SK-N-SH (cell line): Measurements from ENCODE around the gene ANKRD31. TPM values are rescaled to one million over a fixed set of nuclear protein-coding genes. Genes with fewer than 3 reads are reported as not detected.

Source experiments
- CTCF ChIA-PET: fragments of 300-600, 350-600 bp; formaldehyde crosslinking; extraction: SDS; loops from one replicate; lab custom pipeline; 2021; lab: Yijun Ruan, JAX
- POLR2A ChIA-PET: fragments of 350-600 bp; sonication (Branson Sonifier 250); formaldehyde crosslinking; extraction: SDS; loops from one replicate; lab custom pipeline; 2020; ENCODE audit warnings: antibody characterized with exemption, inconsistent platforms; lab: Yijun Ruan, JAX
- DNase-seq: peaks from one replicate; pipeline ENCODE4 v3.0.0; 2012
- H2AFZ ChIP-seq: fragments of 200-600 bp; sonication (generic); 2 replicates; pipeline ENCODE4 v1.8.1; 2016; ENCODE audit warnings: antibody characterized with exemption, mild to moderate bottlenecking, low read depth
- H3F3A ChIP-seq: fragments of 200-600 bp; sonication (generic); replicated peaks from 2 replicates; pipeline ENCODE3; 2016; ENCODE audit warnings: antibody characterized with exemption, mild to moderate bottlenecking; ENCODE audit not compliant: insufficient read depth
- H3K27ac ChIP-seq, 2 experiments: fragments of 200-500 bp in 1 of 2; fragments of 200-600 bp in 1 of 2; sonication (Bioruptor generic) in 1 of 2; sonication (generic), shearing (Covaris generic) in 1 of 2; 2 replicates each; pipeline versions ENCODE4 v1.5.1 to v1.6.1; 2014 to 2016; ENCODE audit warnings: low read depth in 2 of 2, inconsistent platforms in 1 of 2, low read length in 1 of 2, mild to moderate bottlenecking in 1 of 2, mixed read lengths in 1 of 2
- H3K27me3 ChIP-seq: fragments of 200-600 bp; sonication (generic), shearing (Covaris generic); 2 replicates; pipeline ENCODE4 v1.6.1; 2016; ENCODE audit warnings: mixed run types; ENCODE audit not compliant: insufficient read depth
- H3K36me3 ChIP-seq, 2 experiments: fragments of 200-500 bp in 1 of 2; fragments of 200-600 bp in 1 of 2; sonication (Bioruptor generic) in 1 of 2; sonication (generic) in 1 of 2; replicated peaks in 1 of 2; 2 replicates each; pipeline versions ENCODE3 to v1.5.1; 2014 to 2016; ENCODE audit warnings: low read length in 1 of 2, mild to moderate bottlenecking in 1 of 2; ENCODE audit not compliant: insufficient read depth in 2 of 2, control insufficient read depth in 1 of 2
- H3K4me1 ChIP-seq, 2 experiments: fragments of 200-500 bp in 1 of 2; fragments of 200-600 bp in 1 of 2; sonication (Bioruptor generic) in 1 of 2; sonication (generic), shearing (Covaris generic) in 1 of 2; 2 replicates each; pipeline versions ENCODE4 v1.5.1 to v1.6.1; 2014 to 2016; ENCODE audit warnings: low read depth in 1 of 2, low read length in 1 of 2, mixed run types in 1 of 2; ENCODE audit not compliant: insufficient read depth in 2 of 2, control insufficient read depth in 1 of 2
- H3K4me2 ChIP-seq: fragments of 200-600 bp; sonication (generic), shearing (Covaris generic); 2 replicates; pipeline ENCODE4 v1.6.1; 2017; ENCODE audit warnings: mixed run types
- H3K4me3 ChIP-seq, 2 experiments: fragments of 200-500 bp in 1 of 2; fragments of 200-600 bp in 1 of 2; sonication (Bioruptor generic) in 1 of 2; sonication (generic), shearing (Covaris generic) in 1 of 2; 2 replicates each; pipeline versions ENCODE4 v1.5.1 to v1.8.1; 2014 to 2016; ENCODE audit warnings: low read depth in 2 of 2, inconsistent platforms in 1 of 2, low read length in 1 of 2, mild to moderate bottlenecking in 1 of 2, mixed read lengths in 1 of 2, moderate library complexity in 1 of 2
- H3K79me2 ChIP-seq: fragments of 200-600 bp; sonication (generic); 2 replicates; pipeline ENCODE4 v1.8.1; 2017; ENCODE audit warnings: mild to moderate bottlenecking; ENCODE audit not compliant: insufficient read depth
- H3K9ac ChIP-seq: fragments of 200-600 bp; sonication (generic); 2 replicates; pipeline ENCODE4 v1.6.1; 2017; ENCODE audit warnings: mixed run types
- H3K9me2 ChIP-seq: fragments of 200-600 bp; sonication (generic); 2 replicates; pipeline ENCODE4 v1.6.1; 2017; ENCODE audit warnings: mixed run types
- H3K9me3 ChIP-seq: fragments of 200-600 bp; sonication (generic); 2 replicates; pipeline ENCODE4 v1.6.1; 2017; ENCODE audit warnings: mixed run types, mild to moderate bottlenecking, moderate library complexity
- H4K20me1 ChIP-seq: fragments of 200-600 bp; sonication (generic); 2 replicates; pipeline ENCODE4 v1.6.1; 2017; ENCODE audit warnings: mild to moderate bottlenecking, mixed run types; ENCODE audit not compliant: insufficient read depth
- EZH2phosphoT487 ChIP-seq: fragments of 200-600 bp; sonication (generic); IDR thresholded peaks from 2 replicates; pipeline ENCODE4 v1.6.1; 2017; ENCODE audit warnings: low read depth, mixed run types, mild to moderate bottlenecking, antibody characterized with exemption, moderate library complexity, borderline replicate concordance
- GABPA ChIP-seq: IDR thresholded peaks from 2 replicates; pipeline ENCODE4 v1.4.0; 2012; ENCODE audit warnings: low read depth, mild to moderate bottlenecking
- GATA2 ChIP-seq: sonication (generic); formaldehyde crosslinking; IDR thresholded peaks from 2 replicates; pipeline ENCODE4 v1.5.0; 2020; ENCODE audit warnings: mild to moderate bottlenecking, missing genetic modification reagents
- MEF2A ChIP-seq: IDR thresholded peaks from 2 replicates; pipeline ENCODE4 v1.4.0; 2012; ENCODE audit warnings: low read depth, borderline replicate concordance
- RCOR1 ChIP-seq: fragments of 150-350 bp; IDR thresholded peaks from 2 replicates; pipeline ENCODE4 v1.6.1; 2017; ENCODE audit warnings: antibody characterized with exemption, low read length
- SIN3A ChIP-seq: IDR thresholded peaks from 2 replicates; pipeline ENCODE4 v1.6.1; 2012; ENCODE audit warnings: low read depth, mild to moderate bottlenecking, low read length, moderate library complexity, borderline replicate concordance
- TEAD4 ChIP-seq: IDR thresholded peaks from 2 replicates; pipeline ENCODE4 v1.4.0; 2012; ENCODE audit warnings: mild to moderate bottlenecking, borderline replicate concordance; ENCODE audit not compliant: insufficient read depth
- WGBS: methylation state at CpG from one replicate; pipeline ENCODE4 v1.1.6; 2017; ENCODE audit warnings: low lambda C conversion rate; 5-methylcytosine and 5-hydroxymethylcytosine counted together
- polyA plus RNA-seq, 3 experiments: library from polyadenylated mRNA; depleted of rRNA; stranded (reverse); fragments of >200 nt; gene quantifications; 2 replicates each; pipeline ENCODE4 v1.2.3, GENCODE V29; 2012
- TF ChIP-seq, protein P1 (sequence below): IDR thresholded peaks from 2 replicates; pipeline ENCODE4 v1.6.1; 2012; ENCODE audit warnings: mild to moderate bottlenecking, low read depth, low read length, moderate library complexity
- TF ChIP-seq, protein P2 (sequence below): IDR thresholded peaks from 2 replicates; pipeline ENCODE4; 2012
- TF ChIP-seq, protein P3 (sequence below): IDR thresholded peaks from 2 replicates; pipeline ENCODE4 v1.4.0; 2012; ENCODE audit warnings: low read depth
- TF ChIP-seq, protein P4 (sequence below): IDR thresholded peaks from 2 replicates; pipeline ENCODE4 v1.4.0; 2012; ENCODE audit warnings: low read depth, borderline replicate concordance
- TF ChIP-seq, protein P5 (sequence below): IDR thresholded peaks from 2 replicates; pipeline ENCODE4 v1.4.0; 2012; ENCODE audit warnings: low read depth, borderline replicate concordance

The ANKRD31 gene
- polyA plus RNA-seq, 1 of the 3 experiments (the other 2 are of a cell fraction), result 0.05 TPM

DNA sequence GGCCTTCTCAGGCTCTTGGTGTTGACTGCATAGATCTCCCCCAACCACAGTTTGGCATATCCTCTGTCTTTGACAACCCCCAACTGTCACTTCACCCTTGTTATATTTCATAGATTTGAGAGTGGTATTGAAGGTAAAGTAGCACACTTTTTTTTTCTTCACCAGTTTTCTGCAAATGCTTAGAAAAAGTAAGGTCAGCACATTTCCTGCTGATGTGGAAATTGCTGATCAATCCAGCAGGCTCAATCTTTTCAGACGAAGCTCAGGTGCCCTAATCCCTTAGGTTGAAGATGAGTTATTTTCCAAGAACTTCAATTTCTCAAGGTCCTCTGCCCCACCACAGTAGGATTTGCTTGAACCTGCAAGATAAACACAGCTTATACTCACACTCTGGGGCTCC, 38.5 kb upstream of the ANKRD31 start:
- H3K36me3 ChIP-seq, result no peaks in the 10 kb centered on the region
- H4K20me1 ChIP-seq, result no peaks in the 10 kb centered on the region
- H3K27ac ChIP-seq, result no peak overlapping the region
- no peak overlapping the region for H3K4me3 ChIP-seq
- H3K4me1 ChIP-seq, result peaks cover 0 to 5% of the 10 kb centered on the region in 2 experiments; a peak in 1 of 4 replicates
- ChIA-PET CTCF (no interaction called here), POLR2A (no interaction called here)
- H3K9me2 ChIP-seq, result no peaks in the 10 kb centered on the region
- no peaks in the 10 kb centered on the region for H3K79me2 ChIP-seq
- no peak overlapping the region for H3K9ac ChIP-seq
- WGBS, result 35% methylated on average over 1 of the region's 1 CpG
- no peak overlapping the region for H2AFZ ChIP-seq
- TF ChIP-seq, protein P1, sequence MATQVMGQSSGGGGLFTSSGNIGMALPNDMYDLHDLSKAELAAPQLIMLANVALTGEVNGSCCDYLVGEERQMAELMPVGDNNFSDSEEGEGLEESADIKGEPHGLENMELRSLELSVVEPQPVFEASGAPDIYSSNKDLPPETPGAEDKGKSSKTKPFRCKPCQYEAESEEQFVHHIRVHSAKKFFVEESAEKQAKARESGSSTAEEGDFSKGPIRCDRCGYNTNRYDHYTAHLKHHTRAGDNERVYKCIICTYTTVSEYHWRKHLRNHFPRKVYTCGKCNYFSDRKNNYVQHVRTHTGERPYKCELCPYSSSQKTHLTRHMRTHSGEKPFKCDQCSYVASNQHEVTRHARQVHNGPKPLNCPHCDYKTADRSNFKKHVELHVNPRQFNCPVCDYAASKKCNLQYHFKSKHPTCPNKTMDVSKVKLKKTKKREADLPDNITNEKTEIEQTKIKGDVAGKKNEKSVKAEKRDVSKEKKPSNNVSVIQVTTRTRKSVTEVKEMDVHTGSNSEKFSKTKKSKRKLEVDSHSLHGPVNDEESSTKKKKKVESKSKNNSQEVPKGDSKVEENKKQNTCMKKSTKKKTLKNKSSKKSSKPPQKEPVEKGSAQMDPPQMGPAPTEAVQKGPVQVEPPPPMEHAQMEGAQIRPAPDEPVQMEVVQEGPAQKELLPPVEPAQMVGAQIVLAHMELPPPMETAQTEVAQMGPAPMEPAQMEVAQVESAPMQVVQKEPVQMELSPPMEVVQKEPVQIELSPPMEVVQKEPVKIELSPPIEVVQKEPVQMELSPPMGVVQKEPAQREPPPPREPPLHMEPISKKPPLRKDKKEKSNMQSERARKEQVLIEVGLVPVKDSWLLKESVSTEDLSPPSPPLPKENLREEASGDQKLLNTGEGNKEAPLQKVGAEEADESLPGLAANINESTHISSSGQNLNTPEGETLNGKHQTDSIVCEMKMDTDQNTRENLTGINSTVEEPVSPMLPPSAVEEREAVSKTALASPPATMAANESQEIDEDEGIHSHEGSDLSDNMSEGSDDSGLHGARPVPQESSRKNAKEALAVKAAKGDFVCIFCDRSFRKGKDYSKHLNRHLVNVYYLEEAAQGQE, result no peak
- TF ChIP-seq, protein P2, sequence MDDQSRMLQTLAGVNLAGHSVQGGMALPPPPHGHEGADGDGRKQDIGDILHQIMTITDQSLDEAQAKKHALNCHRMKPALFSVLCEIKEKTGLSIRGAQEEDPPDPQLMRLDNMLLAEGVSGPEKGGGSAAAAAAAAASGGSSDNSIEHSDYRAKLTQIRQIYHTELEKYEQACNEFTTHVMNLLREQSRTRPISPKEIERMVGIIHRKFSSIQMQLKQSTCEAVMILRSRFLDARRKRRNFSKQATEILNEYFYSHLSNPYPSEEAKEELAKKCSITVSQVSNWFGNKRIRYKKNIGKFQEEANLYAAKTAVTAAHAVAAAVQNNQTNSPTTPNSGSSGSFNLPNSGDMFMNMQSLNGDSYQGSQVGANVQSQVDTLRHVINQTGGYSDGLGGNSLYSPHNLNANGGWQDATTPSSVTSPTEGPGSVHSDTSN, result no peak
- TF ChIP-seq, protein P3, sequence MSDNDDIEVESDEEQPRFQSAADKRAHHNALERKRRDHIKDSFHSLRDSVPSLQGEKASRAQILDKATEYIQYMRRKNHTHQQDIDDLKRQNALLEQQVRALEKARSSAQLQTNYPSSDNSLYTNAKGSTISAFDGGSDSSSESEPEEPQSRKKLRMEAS, result no peak
- no peak for TF ChIP-seq GABPA
- TF ChIP-seq EZH2phosphoT487, result no peak
- no peak for TF ChIP-seq RCOR1
- TF ChIP-seq, protein P4, sequence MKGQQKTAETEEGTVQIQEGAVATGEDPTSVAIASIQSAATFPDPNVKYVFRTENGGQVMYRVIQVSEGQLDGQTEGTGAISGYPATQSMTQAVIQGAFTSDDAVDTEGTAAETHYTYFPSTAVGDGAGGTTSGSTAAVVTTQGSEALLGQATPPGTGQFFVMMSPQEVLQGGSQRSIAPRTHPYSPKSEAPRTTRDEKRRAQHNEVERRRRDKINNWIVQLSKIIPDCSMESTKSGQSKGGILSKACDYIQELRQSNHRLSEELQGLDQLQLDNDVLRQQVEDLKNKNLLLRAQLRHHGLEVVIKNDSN, result no peak
- TF ChIP-seq SIN3A, result no peak
- no peak for TF ChIP-seq MEF2A
- no peak for TF ChIP-seq TEAD4
- TF ChIP-seq, protein P5, sequence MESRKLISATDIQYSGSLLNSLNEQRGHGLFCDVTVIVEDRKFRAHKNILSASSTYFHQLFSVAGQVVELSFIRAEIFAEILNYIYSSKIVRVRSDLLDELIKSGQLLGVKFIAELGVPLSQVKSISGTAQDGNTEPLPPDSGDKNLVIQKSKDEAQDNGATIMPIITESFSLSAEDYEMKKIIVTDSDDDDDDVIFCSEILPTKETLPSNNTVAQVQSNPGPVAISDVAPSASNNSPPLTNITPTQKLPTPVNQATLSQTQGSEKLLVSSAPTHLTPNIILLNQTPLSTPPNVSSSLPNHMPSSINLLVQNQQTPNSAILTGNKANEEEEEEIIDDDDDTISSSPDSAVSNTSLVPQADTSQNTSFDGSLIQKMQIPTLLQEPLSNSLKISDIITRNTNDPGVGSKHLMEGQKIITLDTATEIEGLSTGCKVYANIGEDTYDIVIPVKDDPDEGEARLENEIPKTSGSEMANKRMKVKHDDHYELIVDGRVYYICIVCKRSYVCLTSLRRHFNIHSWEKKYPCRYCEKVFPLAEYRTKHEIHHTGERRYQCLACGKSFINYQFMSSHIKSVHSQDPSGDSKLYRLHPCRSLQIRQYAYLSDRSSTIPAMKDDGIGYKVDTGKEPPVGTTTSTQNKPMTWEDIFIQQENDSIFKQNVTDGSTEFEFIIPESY, result no peak
- no peak for TF ChIP-seq GATA2 (CRISPR knock-in tag)
- H3K4me2 ChIP-seq, result no peak overlapping the region
- no peak for DNase-seq
- no peaks in the 10 kb centered on the region for H3K9me3 ChIP-seq
- no peaks in the 10 kb centered on the region for H3K27me3 ChIP-seq
- no peaks in the 10 kb centered on the region for H3F3A ChIP-seq
